Kidney (tissue), 14 donors: ENCODE measurements around the gene FKBP11. TPM values are rescaled to one million over a fixed set of nuclear protein-coding genes. Genes with fewer than 3 reads are reported as not detected.

Source experiments
- DNase-seq, 5 donors: peaks; one replicate each; pipeline ENCODE4 v3.0.0-alpha.2; 2013 to 2020
- FAIRE-seq: peaks from 2 replicates; lab custom pipeline; 2012; peaks lifted over from hg19 to GRCh38; lab: Jason Lieb, UNC
- H3K27ac ChIP-seq, 2 donors: one replicate each; pipeline ENCODE4 v1.7.0; 2013; ENCODE audit warnings: low read depth in 2 of 2, low read length in 2 of 2, inconsistent platforms in 1 of 2
- H3K27me3 ChIP-seq: one replicate; pipeline ENCODE4 v1.7.1; 2013; ENCODE audit warnings: low read length, inconsistent platforms; ENCODE audit not compliant: control insufficient read depth, insufficient read depth
- H3K36me3 ChIP-seq, 3 donors: one replicate each; pipeline versions ENCODE4 v1.7.0 to v1.7.1; 2013; ENCODE audit warnings: low read length in 3 of 3, control low read depth in 1 of 3, inconsistent platforms in 1 of 3; ENCODE audit not compliant: insufficient read depth in 3 of 3, control insufficient read depth in 2 of 3
- H3K4me1 ChIP-seq, 3 donors: one replicate each; pipeline versions ENCODE4 v1.7.0 to v1.7.1; 2013; ENCODE audit warnings: low read length in 3 of 3, inconsistent platforms in 1 of 3, low read depth in 1 of 3; ENCODE audit not compliant: control insufficient read depth in 2 of 3, insufficient read depth in 2 of 3
- H3K4me3 ChIP-seq, 3 donors: one replicate each; pipeline versions ENCODE4 v1.7.0 to v1.8.1; 2013; ENCODE audit warnings: low read length in 3 of 3, control low read depth in 1 of 3, inconsistent platforms in 1 of 3
- H3K9ac ChIP-seq, 3 donors: one replicate each; pipeline versions ENCODE4 v1.7.0 to v1.7.1; 2013; ENCODE audit warnings: low read length in 3 of 3, control low read depth in 1 of 3, inconsistent platforms in 1 of 3
- H3K9me3 ChIP-seq, 3 donors: one replicate each; pipeline versions ENCODE4 v1.7.0 to v1.7.1; 2013; ENCODE audit warnings: low read length in 3 of 3, control low read depth in 1 of 3, inconsistent platforms in 1 of 3; ENCODE audit not compliant: control insufficient read depth in 2 of 3, insufficient read depth in 1 of 3
- intact Hi-C: fragments of 100-400 bp; cut with DNase I; formaldehyde crosslinking; loops from one replicate; pipeline ENCODE4 v1.11.1; 2022
- polyA plus RNA-seq: library from polyadenylated mRNA; stranded (reverse); fragments of 350-450 nt; fragmentation: Illumina TruSeq; extraction: RNeasy Lipid Tissue Mini Kit (QIAGEN cat#74804); gene quantifications from one replicate; pipeline ENCODE4 v1.2.3, GENCODE V29; 2014; ENCODE audit warnings: low read depth, low replicate concordance; ENCODE audit not compliant: insufficient read depth
- total RNA-seq: library from RNA; stranded (reverse); fragmentation: NEBNext Ultra II Directional; extraction: Animal tissue kit (Norgen Biotek cat#: 25700); gene quantifications from one replicate; pipeline ENCODE4 v1.2.1, GENCODE V29; 2021
- TF ChIP-seq, protein P1 (sequence below): IDR thresholded peaks from 3 replicates; pipeline ENCODE4 v1.5.1; 2012; ENCODE audit warnings: mild to moderate bottlenecking, moderate library complexity, borderline replicate concordance; ENCODE audit not compliant: insufficient read depth; ENCODE audit errors: extremely low read depth
- donor health status: control.
- donor health status: control.
- donor health status: control.
- donor health status: control.
- donor health status: control.
- donor health status: DM: yes; HTN: yes; CAD: no.
- donor health status: Normal renal cell carcinoma (clear cell type).

Gene FKBP11
- total and polyA plus RNA-seq, 2 donors from 2014 or later: 20.1 to 35.3 TPM

DNA sequence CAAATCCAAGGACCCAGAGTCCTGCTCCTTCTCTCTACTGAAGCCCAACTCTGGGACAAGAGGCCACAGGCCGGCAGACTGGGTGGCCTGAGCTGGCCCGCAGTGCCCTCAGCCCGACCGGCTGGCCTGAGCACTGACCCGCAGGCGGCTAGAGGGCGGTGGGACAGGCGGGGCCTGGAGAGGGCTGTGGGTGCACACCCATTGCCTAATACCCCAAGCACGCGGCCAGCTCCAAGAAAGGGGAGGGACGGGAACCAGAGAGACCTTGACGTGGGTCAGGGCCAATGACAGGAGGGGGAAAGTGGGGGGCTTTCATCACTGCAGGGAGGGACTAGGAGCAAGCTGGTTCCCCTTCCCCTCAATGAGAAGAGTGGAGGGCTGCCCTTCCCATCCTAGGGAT, 48.2 kb upstream of the FKBP11 start:
- no peak overlapping the region for H3K4me3 ChIP-seq
- FAIRE-seq (no peak), DNase-seq (peak in 1 of 5 donors; percentile 89)
- H3K27me3 ChIP-seq: peaks cover 49% of the 10 kb centered on the region
- no peaks in the 10 kb centered on the region for H3K9me3 ChIP-seq
- no peaks in the 10 kb centered on the region for H3K36me3 ChIP-seq
- H3K9ac ChIP-seq: no peak overlapping the region
- peaks cover 0 to 15% (median 2%) of the 10 kb centered on the region in 3 donors for H3K4me1 ChIP-seq
- TF ChIP-seq, protein P1, sequence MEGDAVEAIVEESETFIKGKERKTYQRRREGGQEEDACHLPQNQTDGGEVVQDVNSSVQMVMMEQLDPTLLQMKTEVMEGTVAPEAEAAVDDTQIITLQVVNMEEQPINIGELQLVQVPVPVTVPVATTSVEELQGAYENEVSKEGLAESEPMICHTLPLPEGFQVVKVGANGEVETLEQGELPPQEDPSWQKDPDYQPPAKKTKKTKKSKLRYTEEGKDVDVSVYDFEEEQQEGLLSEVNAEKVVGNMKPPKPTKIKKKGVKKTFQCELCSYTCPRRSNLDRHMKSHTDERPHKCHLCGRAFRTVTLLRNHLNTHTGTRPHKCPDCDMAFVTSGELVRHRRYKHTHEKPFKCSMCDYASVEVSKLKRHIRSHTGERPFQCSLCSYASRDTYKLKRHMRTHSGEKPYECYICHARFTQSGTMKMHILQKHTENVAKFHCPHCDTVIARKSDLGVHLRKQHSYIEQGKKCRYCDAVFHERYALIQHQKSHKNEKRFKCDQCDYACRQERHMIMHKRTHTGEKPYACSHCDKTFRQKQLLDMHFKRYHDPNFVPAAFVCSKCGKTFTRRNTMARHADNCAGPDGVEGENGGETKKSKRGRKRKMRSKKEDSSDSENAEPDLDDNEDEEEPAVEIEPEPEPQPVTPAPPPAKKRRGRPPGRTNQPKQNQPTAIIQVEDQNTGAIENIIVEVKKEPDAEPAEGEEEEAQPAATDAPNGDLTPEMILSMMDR: no peak
- intact Hi-C loops: no loop called here
- no peak overlapping the region for H3K27ac ChIP-seq

DNA sequence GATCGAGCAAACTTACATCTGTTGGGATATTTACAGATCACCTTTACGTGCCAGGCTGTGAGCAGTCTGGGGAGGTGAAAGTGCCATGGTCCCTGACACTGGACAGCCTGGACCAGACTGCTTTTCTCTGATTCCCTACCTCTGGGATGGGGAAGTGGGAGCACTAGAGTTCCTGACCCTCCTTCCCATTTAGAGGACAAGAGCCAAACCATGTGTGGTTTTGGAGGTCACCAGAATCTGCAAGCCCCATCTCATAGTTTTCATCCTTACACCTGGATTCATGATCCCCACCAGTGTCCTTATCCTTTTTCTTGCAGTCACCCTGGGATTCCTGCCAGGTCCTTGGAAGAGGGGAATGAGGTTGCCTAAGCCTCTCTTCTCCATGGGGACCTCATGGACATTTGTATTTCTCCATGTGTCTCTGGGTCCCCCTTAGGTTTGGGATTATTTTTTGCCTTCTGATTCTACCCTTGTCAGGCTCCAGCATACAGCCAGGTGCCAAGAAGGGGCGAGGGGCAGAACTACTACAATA, 47.7 kb upstream of the FKBP11 start:
- intact Hi-C loops: no loop called here
- FAIRE-seq (no peak), DNase-seq (no peak)
- peaks cover 49% of the 10 kb centered on the region for H3K27me3 ChIP-seq
- H3K27ac ChIP-seq: no peak overlapping the region
- H3K9ac ChIP-seq: no peak overlapping the region
- peaks cover 0 to 13% (median 2%) of the 10 kb centered on the region in 3 donors for H3K4me1 ChIP-seq
- H3K36me3 ChIP-seq: no peaks in the 10 kb centered on the region
- no peak overlapping the region for H3K4me3 ChIP-seq
- TF ChIP-seq, protein P1: no peak
- no peaks in the 10 kb centered on the region for H3K9me3 ChIP-seq

GRCh38 chr12:48972213-48972951, 47.1 kb upstream of the FKBP11 start:
- Histone ChIP-seq H3K27ac (no peak overlapping the region), H3K9me3 (no peaks in the 10 kb centered on the region), H3K27me3 (peaks cover 45% of the 10 kb centered on the region), H3K4me1 (peaks cover 0 to 10% (median 2%) of the 10 kb centered on the region in 3 donors), H3K9ac (no peak overlapping the region), H3K4me3 (no peak overlapping the region), H3K36me3 (no peaks in the 10 kb centered on the region)
- TF ChIP-seq, protein P1: no peak
- intact Hi-C loops: no loop called here
- no peak for DNase-seq
- FAIRE-seq: no peak
